H1 (cell line): Measurements from ENCODE around the gene FMN2. TPM values are rescaled to one million over a fixed set of nuclear protein-coding genes. Genes with fewer than 3 reads are reported as not detected.

Experiments
- CTCF ChIA-PET: fragments of 300-600 bp; sonication (Branson Sonifier 250); formaldehyde crosslinking; loops from one replicate; lab custom pipeline; 2021; ENCODE audit not compliant: partially characterized antibody; lab: Charles Lee
- POLR2A ChIA-PET: fragments of 300-600 bp; sonication (Branson Sonifier 250); formaldehyde crosslinking; loops from one replicate; lab custom pipeline; 2021; ENCODE audit warnings: inconsistent platforms; ENCODE audit not compliant: partially characterized antibody; lab: Charles Lee
- DNase-seq, 2 experiments: peaks; one replicate each; pipeline versions ENCODE4 v3.0.0 to v3.0.0-alpha.2; 2010 to 2022; ENCODE audit warnings: low spot score in 2 of 2, low read depth in 1 of 2, mixed read lengths in 1 of 2
- FAIRE-seq: peaks from 2 replicates; lab custom pipeline; 2011; peaks lifted over from hg19 to GRCh38; lab: Jason Lieb, UNC
- H2AFZ ChIP-seq: 2 replicates; pipeline ENCODE4 v1.8.1; 2012; ENCODE audit warnings: low read length, inconsistent platforms
- H2AK5ac ChIP-seq: 2 replicates; pipeline ENCODE4 v1.6.1; 2013; ENCODE audit warnings: low read depth, low read length
- H2BK120ac ChIP-seq: replicated peaks from 2 replicates; pipeline ENCODE3; 2013; ENCODE audit warnings: low read depth, low read length, inconsistent platforms
- H2BK12ac ChIP-seq: 2 replicates; pipeline ENCODE4 v1.6.1; 2013; ENCODE audit warnings: low read depth, low read length
- H2BK15ac ChIP-seq: 2 replicates; pipeline ENCODE4 v1.6.1; 2013; ENCODE audit warnings: low read length
- H2BK20ac ChIP-seq: 2 replicates; pipeline ENCODE4 v1.6.1; 2013; ENCODE audit warnings: low read length
- H2BK5ac ChIP-seq: 2 replicates; pipeline ENCODE4 v1.6.1; 2013; ENCODE audit warnings: low read depth, low read length
- H3K14ac ChIP-seq: 2 replicates; pipeline ENCODE4 v1.6.1; 2013; ENCODE audit warnings: inconsistent platforms; ENCODE audit not compliant: insufficient read length
- H3K18ac ChIP-seq: 2 replicates; pipeline ENCODE4 v1.6.1; 2013; ENCODE audit warnings: low read length; ENCODE audit errors: extremely low read depth
- H3K23ac ChIP-seq: 2 replicates; pipeline ENCODE4 v1.6.1; 2013; ENCODE audit warnings: inconsistent platforms; ENCODE audit not compliant: insufficient read length
- H3K23me2 ChIP-seq: 2 replicates; pipeline ENCODE4 v1.6.1; 2013; ENCODE audit warnings: low read depth, low read length
- H3K27ac ChIP-seq: 2 replicates; pipeline ENCODE4 v1.6.1; 2011; ENCODE audit warnings: low read depth, low read length, inconsistent platforms
- H3K27me3 ChIP-seq, 4 experiments: replicated peaks in 1 of 4; 1 replicate in 1 of 4; 2 replicates in 3 of 4; pipeline versions ENCODE4 v1.6.1 to v1.8.1; 2011 to 2013; ENCODE audit warnings: low read length in 3 of 4, mild to moderate bottlenecking in 3 of 4, inconsistent platforms in 2 of 4, mixed read lengths in 2 of 4, moderate library complexity in 1 of 4; ENCODE audit not compliant: control insufficient read depth in 3 of 4, insufficient read depth in 3 of 4; ENCODE audit errors: extremely low read depth in 1 of 4
- H3K36me3 ChIP-seq, 4 experiments: 2 replicates each; pipeline versions ENCODE4 v1.6.1 to v1.8.1; 2011 to 2013; ENCODE audit warnings: mild to moderate bottlenecking in 4 of 4, low read length in 3 of 4, moderate library complexity in 2 of 4, control low read depth in 1 of 4, inconsistent platforms in 1 of 4; ENCODE audit not compliant: insufficient read depth in 4 of 4, control insufficient read depth in 2 of 4
- H3K4ac ChIP-seq: replicated peaks from 2 replicates; pipeline ENCODE3; 2013; ENCODE audit warnings: low read length, low read depth, mixed read lengths, inconsistent platforms; ENCODE audit not compliant: insufficient read length
- H3K4me1 ChIP-seq, 4 experiments: replicated peaks in 1 of 4; 1 replicate in 1 of 4; 2 replicates in 3 of 4; pipeline versions ENCODE4 v1.6.1 to v1.8.1; 2011 to 2013; ENCODE audit warnings: low read length in 3 of 4, inconsistent platforms in 2 of 4, mixed read lengths in 1 of 4; ENCODE audit not compliant: insufficient read depth in 4 of 4, control insufficient read depth in 3 of 4
- H3K4me2 ChIP-seq, 2 experiments: 2 replicates each; pipeline versions ENCODE4 v1.6.1 to v1.8.1; 2011 to 2013; ENCODE audit warnings: low read depth in 2 of 2, low read length in 2 of 2, control low read depth in 1 of 2, inconsistent platforms in 1 of 2, mild to moderate bottlenecking in 1 of 2; ENCODE audit not compliant: insufficient read depth in 1 of 2
- H3K4me3 ChIP-seq, 4 experiments: fragments of 200-600, 300-600 bp in 1 of 4; sonication (generic), shearing (Covaris generic), sonication (Bioruptor Twin) in 1 of 4; 2 replicates each; pipeline versions ENCODE4 v1.5.1 to v1.8.1; 2011 to 2016; ENCODE audit warnings: low read length in 4 of 4, low read depth in 3 of 4, control low read depth in 2 of 4, inconsistent platforms in 2 of 4, mild to moderate bottlenecking in 2 of 4, mixed read lengths in 1 of 4, moderate library complexity in 1 of 4; ENCODE audit not compliant: insufficient read depth in 2 of 4; ENCODE audit errors: extremely low read depth in 1 of 4
- H3K56ac ChIP-seq: replicated peaks from 2 replicates; pipeline ENCODE3; 2013; ENCODE audit warnings: low read depth, mild to moderate bottlenecking, mixed read lengths, low read length, inconsistent platforms; ENCODE audit not compliant: insufficient read length
- H3K79me1 ChIP-seq: 2 replicates; pipeline ENCODE4 v1.6.1; 2013; ENCODE audit warnings: low read depth, low read length, control low read depth
- H3K79me2 ChIP-seq, 2 experiments: 2 replicates each; pipeline versions ENCODE4 v1.6.1 to v1.8.1; 2012 to 2013; ENCODE audit warnings: low read length in 2 of 2, mild to moderate bottlenecking in 2 of 2, inconsistent platforms in 1 of 2; ENCODE audit not compliant: insufficient read depth in 2 of 2, control insufficient read depth in 1 of 2
- H3K9ac ChIP-seq, 4 experiments: replicated peaks in 1 of 4; 1 replicate in 1 of 4; 2 replicates in 3 of 4; pipeline versions ENCODE4 v1.6.1 to v1.8.1; 2011 to 2013; ENCODE audit warnings: low read depth in 3 of 4, low read length in 3 of 4, control low read depth in 2 of 4, mild to moderate bottlenecking in 2 of 4, moderate library complexity in 2 of 4, inconsistent platforms in 1 of 4; ENCODE audit errors: extremely low read depth in 1 of 4
- H3K9me3 ChIP-seq, 2 experiments: 2 replicates each; pipeline versions ENCODE4 v1.6.1 to v1.8.1; 2012 to 2013; ENCODE audit warnings: mild to moderate bottlenecking in 2 of 2, moderate library complexity in 2 of 2, control low read depth in 1 of 2, inconsistent platforms in 1 of 2, low read depth in 1 of 2, low read length in 1 of 2, mixed read lengths in 1 of 2; ENCODE audit not compliant: insufficient read depth in 2 of 2
- H4K20me1 ChIP-seq, 2 experiments: replicated peaks in 1 of 2; 2 replicates each; pipeline versions ENCODE3 to v1.8.1; 2011 to 2013; ENCODE audit warnings: inconsistent platforms in 2 of 2, low read length in 2 of 2, mild to moderate bottlenecking in 1 of 2; ENCODE audit not compliant: insufficient read depth in 2 of 2, control insufficient read depth in 1 of 2
- H4K5ac ChIP-seq: 2 replicates; pipeline ENCODE4 v1.6.1; 2013; ENCODE audit warnings: low read length, low read depth, mixed read lengths, inconsistent platforms; ENCODE audit not compliant: insufficient read length
- H4K8ac ChIP-seq: 2 replicates; pipeline ENCODE4 v1.8.0; 2013; ENCODE audit warnings: mild to moderate bottlenecking, moderate library complexity, low read length, inconsistent platforms; ENCODE audit not compliant: insufficient read depth; ENCODE audit errors: extremely low read depth
- H4K91ac ChIP-seq: replicated peaks from 2 replicates; pipeline ENCODE3; 2013; ENCODE audit warnings: low read length, mixed read lengths, inconsistent platforms; ENCODE audit not compliant: insufficient read length
- GABPA ChIP-seq: IDR thresholded peaks from 2 replicates; pipeline ENCODE4 v1.6.1; 2011; ENCODE audit warnings: mild to moderate bottlenecking, low read length, moderate library complexity, borderline replicate concordance; ENCODE audit not compliant: insufficient read depth
- RNF2 ChIP-seq: fragments of 200-900, 300-1000 bp; sonication (generic); IDR thresholded peaks from 2 replicates; pipeline ENCODE4 v1.7.1; 2016; ENCODE audit warnings: borderline replicate concordance, low read depth, mild to moderate bottlenecking, antibody characterized with exemption, low read length; ENCODE audit not compliant: poor library complexity, severe bottlenecking; ENCODE audit errors: missing control alignments
- SAP30 ChIP-seq: fragments of 300-600 bp; sonication (generic); IDR thresholded peaks from 2 replicates; pipeline ENCODE4 v1.7.1; 2012; ENCODE audit warnings: low read length, moderate library complexity, mild to moderate bottlenecking, inconsistent platforms; ENCODE audit not compliant: insufficient read depth, insufficient replicate concordance
- SP2 ChIP-seq: IDR thresholded peaks from 2 replicates; pipeline ENCODE4 v1.6.1; 2012; ENCODE audit warnings: mild to moderate bottlenecking, low read length, inconsistent platforms
- SRF ChIP-seq: IDR thresholded peaks from 2 replicates; pipeline ENCODE4 v1.6.1; 2011; ENCODE audit warnings: mild to moderate bottlenecking, low read depth, low read length, moderate library complexity
- WGBS, 2 experiments: shearing (Covaris generic) in 1 of 2; methylation state at CpG; one replicate each; pipeline versions ENCODE4 v1.1.6 to v1.1.7; 2013 to 2015; ENCODE audit warnings: low lambda C conversion rate in 2 of 2, mixed read lengths in 2 of 2, inconsistent platforms in 1 of 2, low coverage in 1 of 2, missing lambda C conversion rate in 1 of 2; ENCODE audit not compliant: insufficient replicate concordance in 2 of 2, insufficient coverage in 1 of 2, insufficient read length in 1 of 2; ENCODE audit errors: extremely low coverage in 1 of 2, missing lambda C conversion rate in 1 of 2; 5-methylcytosine and 5-hydroxymethylcytosine counted together
- polyA plus RNA-seq, 7 experiments: library from polyadenylated mRNA; depleted of rRNA in 3 of 7; stranded (reverse) in 5 of 7; unstranded in 2 of 7; fragments of >200 nt in 5 of 7; fragments of 200-250 nt in 2 of 7; gene quantifications; 1 replicate in 5 of 7; 2 replicates in 1 of 7; 4 replicates in 1 of 7; pipeline versions ENCODE4 v1.2.1 to v1.2.3, GENCODE V29; 2011 to 2013; ENCODE audit warnings: missing spikeins in 2 of 7, mixed read lengths in 2 of 7
- total RNA-seq: library from RNA; stranded (reverse); fragmentation: NEBNext Ultra II Directional; extraction: Animal tissue kit (Norgen Biotek cat#: 25700); gene quantifications from 2 replicates; pipeline ENCODE4 v1.2.1, GENCODE V29; 2021

FMN2 gene
- total and polyA plus RNA-seq, 2 of the 8 experiments (the other 6 are each of a cell fraction or from before 2014, with no cell fraction given), result 0.83 to 2.0 TPM

DNA sequence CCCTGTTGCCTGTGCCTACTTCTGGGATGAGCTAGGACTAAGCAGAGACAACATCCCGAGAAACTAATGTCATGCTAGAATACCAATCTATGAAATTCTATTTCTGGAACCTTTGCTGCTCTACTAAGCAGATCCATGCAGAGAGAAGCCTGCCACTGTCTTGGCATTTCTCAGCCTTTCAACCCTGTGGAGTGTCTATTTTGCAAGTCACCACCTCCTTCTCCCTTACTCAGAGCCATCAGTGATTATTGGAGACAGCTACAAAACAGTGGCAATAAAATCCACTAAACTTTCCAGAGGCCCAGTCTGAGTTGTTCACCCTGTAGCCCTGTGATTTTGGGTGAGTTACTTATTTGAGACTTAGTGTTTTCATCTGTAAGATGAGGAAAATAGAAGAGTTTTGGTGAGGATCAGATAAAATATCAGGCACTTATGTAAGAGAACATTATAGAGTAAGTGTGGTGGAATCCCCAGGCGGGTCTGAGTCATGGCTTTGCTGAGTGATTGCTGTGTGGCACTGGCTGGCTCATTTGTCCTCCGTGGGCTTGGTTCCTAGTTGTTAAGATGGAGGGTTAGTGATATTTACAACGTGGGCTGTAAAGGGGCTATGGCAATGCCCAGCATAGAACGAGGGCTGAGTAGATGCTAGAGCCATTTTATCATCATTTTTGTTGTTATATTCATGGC is 61.1 kb downstream of the FMN2 start:
- FAIRE-seq, result no peak
- WGBS, 2 experiments, result 77% methylated on average over 5 of the region's 5 CpGs; no CpG with 5 or more reads in 1 of the 2 experiments
- CTCF ChIA-PET, result interaction anchor here (0.6 to 4.0 kb wide), 7 partner anchors 21 to 792 kb away, joined by 3 to 20 read pairs (median 3); no protein-coding TSS in a partner anchor
- TF ChIP-seq SAP30 (no peak), RNF2 (no peak), SP2 (no peak), SRF (no peak), GABPA (no peak)

More for the DNA sequence above, 61.1 kb downstream of the FMN2 start:
- Histone ChIP-seq H3K36me3 (no peaks in the 10 kb centered on the region), H3K4me1 (no peaks in the 10 kb centered on the region), H2BK120ac (no peak overlapping the region), H3K14ac (no peak overlapping the region), H2BK20ac (no peak overlapping the region), H3K9me3 (no peaks in the 10 kb centered on the region), H2BK15ac (no peak overlapping the region), H4K8ac (no peak overlapping the region; the same call in 1 of the 2 replicates), H3K23me2 (no peaks in the 10 kb centered on the region), H2AK5ac (no peak overlapping the region), H4K91ac (no peak overlapping the region), H3K4me2 (no peak overlapping the region), H3K23ac (no peak overlapping the region), H3K79me2 (no peaks in the 10 kb centered on the region), H2AFZ (no peak overlapping the region), H3K4me3 (no peak overlapping the region), H3K27ac (no peak overlapping the region), H3K56ac (no peak overlapping the region), H4K20me1 (no peaks in the 10 kb centered on the region), H3K27me3 (no peaks in the 10 kb centered on the region), H2BK5ac (no peak overlapping the region), H3K4ac (no peak overlapping the region), H3K18ac (no peak overlapping the region), H4K5ac (no peak overlapping the region), H3K9ac (no peak overlapping the region), H3K79me1 (no peaks in the 10 kb centered on the region), H2BK12ac (no peak overlapping the region)
- DNase-seq, result no peak
- POLR2A ChIA-PET, result no interaction called here
